SK-N-SH (cell line): ENCODE results near the gene CD40LG. TPM values are rescaled to one million over a fixed set of nuclear protein-coding genes. Genes with fewer than 3 reads are reported as not detected.

Experiments
- CTCF ChIA-PET: fragments of 300-600, 350-600 bp; formaldehyde crosslinking; extraction: SDS; loops from one replicate; lab custom pipeline; 2021; lab: Yijun Ruan, JAX
- POLR2A ChIA-PET: fragments of 350-600 bp; sonication (Branson Sonifier 250); formaldehyde crosslinking; extraction: SDS; loops from one replicate; lab custom pipeline; 2020; ENCODE audit warnings: antibody characterized with exemption, inconsistent platforms; lab: Yijun Ruan, JAX
- DNase-seq: peaks from one replicate; pipeline ENCODE4 v3.0.0; 2012
- H2AFZ ChIP-seq: fragments of 200-600 bp; sonication (generic); 2 replicates; pipeline ENCODE4 v1.8.1; 2016; ENCODE audit warnings: antibody characterized with exemption, mild to moderate bottlenecking, low read depth
- H3F3A ChIP-seq: fragments of 200-600 bp; sonication (generic); replicated peaks from 2 replicates; pipeline ENCODE3; 2016; ENCODE audit warnings: antibody characterized with exemption, mild to moderate bottlenecking; ENCODE audit not compliant: insufficient read depth
- H3K27ac ChIP-seq, 2 experiments: fragments of 200-500 bp in 1 of 2; fragments of 200-600 bp in 1 of 2; sonication (Bioruptor generic) in 1 of 2; sonication (generic), shearing (Covaris generic) in 1 of 2; 2 replicates each; pipeline versions ENCODE4 v1.5.1 to v1.6.1; 2014 to 2016; ENCODE audit warnings: low read depth in 2 of 2, inconsistent platforms in 1 of 2, low read length in 1 of 2, mild to moderate bottlenecking in 1 of 2, mixed read lengths in 1 of 2
- H3K27me3 ChIP-seq: fragments of 200-600 bp; sonication (generic), shearing (Covaris generic); 2 replicates; pipeline ENCODE4 v1.6.1; 2016; ENCODE audit warnings: mixed run types; ENCODE audit not compliant: insufficient read depth
- H3K36me3 ChIP-seq, 2 experiments: fragments of 200-500 bp in 1 of 2; fragments of 200-600 bp in 1 of 2; sonication (Bioruptor generic) in 1 of 2; sonication (generic) in 1 of 2; replicated peaks in 1 of 2; 2 replicates each; pipeline versions ENCODE3 to v1.5.1; 2014 to 2016; ENCODE audit warnings: low read length in 1 of 2, mild to moderate bottlenecking in 1 of 2; ENCODE audit not compliant: insufficient read depth in 2 of 2, control insufficient read depth in 1 of 2
- H3K4me1 ChIP-seq, 2 experiments: fragments of 200-500 bp in 1 of 2; fragments of 200-600 bp in 1 of 2; sonication (Bioruptor generic) in 1 of 2; sonication (generic), shearing (Covaris generic) in 1 of 2; 2 replicates each; pipeline versions ENCODE4 v1.5.1 to v1.6.1; 2014 to 2016; ENCODE audit warnings: low read depth in 1 of 2, low read length in 1 of 2, mixed run types in 1 of 2; ENCODE audit not compliant: insufficient read depth in 2 of 2, control insufficient read depth in 1 of 2
- H3K4me2 ChIP-seq: fragments of 200-600 bp; sonication (generic), shearing (Covaris generic); 2 replicates; pipeline ENCODE4 v1.6.1; 2017; ENCODE audit warnings: mixed run types
- H3K4me3 ChIP-seq, 2 experiments: fragments of 200-500 bp in 1 of 2; fragments of 200-600 bp in 1 of 2; sonication (Bioruptor generic) in 1 of 2; sonication (generic), shearing (Covaris generic) in 1 of 2; 2 replicates each; pipeline versions ENCODE4 v1.5.1 to v1.8.1; 2014 to 2016; ENCODE audit warnings: low read depth in 2 of 2, inconsistent platforms in 1 of 2, low read length in 1 of 2, mild to moderate bottlenecking in 1 of 2, mixed read lengths in 1 of 2, moderate library complexity in 1 of 2
- H3K79me2 ChIP-seq: fragments of 200-600 bp; sonication (generic); 2 replicates; pipeline ENCODE4 v1.8.1; 2017; ENCODE audit warnings: mild to moderate bottlenecking; ENCODE audit not compliant: insufficient read depth
- H3K9ac ChIP-seq: fragments of 200-600 bp; sonication (generic); 2 replicates; pipeline ENCODE4 v1.6.1; 2017; ENCODE audit warnings: mixed run types
- H3K9me2 ChIP-seq: fragments of 200-600 bp; sonication (generic); 2 replicates; pipeline ENCODE4 v1.6.1; 2017; ENCODE audit warnings: mixed run types
- H3K9me3 ChIP-seq: fragments of 200-600 bp; sonication (generic); 2 replicates; pipeline ENCODE4 v1.6.1; 2017; ENCODE audit warnings: mixed run types, mild to moderate bottlenecking, moderate library complexity
- H4K20me1 ChIP-seq: fragments of 200-600 bp; sonication (generic); 2 replicates; pipeline ENCODE4 v1.6.1; 2017; ENCODE audit warnings: mild to moderate bottlenecking, mixed run types; ENCODE audit not compliant: insufficient read depth
- EZH2phosphoT487 ChIP-seq: fragments of 200-600 bp; sonication (generic); IDR thresholded peaks from 2 replicates; pipeline ENCODE4 v1.6.1; 2017; ENCODE audit warnings: low read depth, mixed run types, mild to moderate bottlenecking, antibody characterized with exemption, moderate library complexity, borderline replicate concordance
- MEF2A ChIP-seq: IDR thresholded peaks from 2 replicates; pipeline ENCODE4 v1.4.0; 2012; ENCODE audit warnings: low read depth, borderline replicate concordance
- MXI1 ChIP-seq: IDR thresholded peaks from 2 replicates; pipeline ENCODE4 v1.6.1; 2012; ENCODE audit warnings: mild to moderate bottlenecking, low read depth, low read length, improper control_type of control experiment
- TCF12 ChIP-seq: IDR thresholded peaks from 2 replicates; pipeline ENCODE4 v1.4.0; 2012
- WGBS: methylation state at CpG from one replicate; pipeline ENCODE4 v1.1.6; 2017; ENCODE audit warnings: low lambda C conversion rate; 5-methylcytosine and 5-hydroxymethylcytosine counted together
- polyA plus RNA-seq, 3 experiments: library from polyadenylated mRNA; depleted of rRNA; stranded (reverse); fragments of >200 nt; gene quantifications; 2 replicates each; pipeline ENCODE4 v1.2.3, GENCODE V29; 2012
- TF ChIP-seq, protein P1 (sequence below): IDR thresholded peaks from 2 replicates; pipeline ENCODE4 v1.6.1; 2012; ENCODE audit warnings: mild to moderate bottlenecking, low read depth, low read length, moderate library complexity
- TF ChIP-seq, protein P2 (sequence below): IDR thresholded peaks from 2 replicates; pipeline ENCODE4; 2012

The CD40LG gene
- polyA plus RNA-seq, 1 of the 3 experiments (the other 2 are of a cell fraction), result not detected

DNA sequence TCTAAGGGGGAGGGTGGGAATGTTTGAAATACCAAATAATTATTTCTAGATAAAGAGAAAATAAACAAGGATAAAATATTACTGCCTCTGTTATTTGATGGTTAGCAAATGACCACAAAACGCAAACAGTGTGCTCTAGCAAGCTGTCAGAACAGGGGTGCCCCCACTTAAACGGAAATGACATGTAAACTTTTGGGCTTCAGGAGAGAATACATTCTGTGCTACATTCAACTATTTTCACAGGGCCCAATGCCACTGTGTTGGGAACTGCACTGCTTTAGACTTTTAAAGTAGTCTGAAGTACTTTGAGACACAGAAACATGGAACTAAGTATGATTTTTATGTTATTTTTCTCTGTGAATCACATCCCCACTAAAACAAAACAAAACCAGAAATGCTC, 14.1 kb downstream of the CD40LG start:
- no peaks in the 10 kb centered on the region for H3K9me3 ChIP-seq

DNA sequence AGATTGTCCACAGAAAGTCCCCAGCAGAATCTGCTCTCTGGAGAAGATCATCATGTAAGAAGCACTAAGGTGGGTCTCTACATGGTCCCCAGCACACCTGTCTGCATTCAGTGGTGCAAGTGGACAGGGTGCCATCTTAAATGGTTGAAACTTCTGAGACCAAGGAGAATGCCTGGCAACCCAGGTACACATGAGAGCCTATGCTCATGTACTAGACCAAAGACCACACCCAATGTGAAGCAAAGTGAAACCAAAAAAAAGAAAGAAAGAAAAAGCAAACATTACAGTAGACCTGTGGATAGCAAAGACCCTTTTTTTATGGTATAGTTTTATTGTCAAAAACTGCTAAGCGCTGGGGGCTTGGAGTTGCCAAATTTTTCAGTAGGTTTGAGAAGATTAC, 15.0 kb downstream of the CD40LG start:
- ChIA-PET CTCF (no interaction called here), POLR2A (no interaction called here)
- no peak overlapping the region for H3K4me3 ChIP-seq
- no peaks in the 10 kb centered on the region for H3K4me1 ChIP-seq
- H3K4me2 ChIP-seq, result no peak overlapping the region
- H3K79me2 ChIP-seq, result no peaks in the 10 kb centered on the region
- no peaks in the 10 kb centered on the region for H3K36me3 ChIP-seq
- no peak for TF ChIP-seq EZH2phosphoT487
- no peak for DNase-seq
- no peak overlapping the region for H2AFZ ChIP-seq
- H3K27ac ChIP-seq, result no peak overlapping the region
- H3K27me3 ChIP-seq, result no peaks in the 10 kb centered on the region; the same call in 1 of the 2 replicates
- no peaks in the 10 kb centered on the region for H3K9me3 ChIP-seq
- no peak overlapping the region for H3K9ac ChIP-seq
- H3K9me2 ChIP-seq, result no peaks in the 10 kb centered on the region
- no peaks in the 10 kb centered on the region for H4K20me1 ChIP-seq
- 43% methylated on average over 1 of the region's 1 CpG for WGBS
- no peaks in the 10 kb centered on the region for H3F3A ChIP-seq

More for the DNA sequence above, 14.1 kb downstream of the CD40LG start:
- Histone ChIP-seq H3K79me2 (no peaks in the 10 kb centered on the region), H3K9me2 (no peaks in the 10 kb centered on the region), H3K4me2 (no peak overlapping the region), H3K9ac (no peak overlapping the region), H3K36me3 (no peaks in the 10 kb centered on the region), H3K27me3 (peaks cover under 1% of the 10 kb centered on the region; the same call in 1 of the 2 replicates), H3F3A (no peaks in the 10 kb centered on the region), H3K27ac (no peak overlapping the region), H3K4me3 (no peak overlapping the region), H4K20me1 (no peaks in the 10 kb centered on the region), H2AFZ (no peak overlapping the region), H3K4me1 (no peaks in the 10 kb centered on the region)
- WGBS, result 26% methylated on average over 2 of the region's 2 CpGs
- TF ChIP-seq EZH2phosphoT487, result no peak
- no peak for TF ChIP-seq MEF2A
- TF ChIP-seq, protein P1, sequence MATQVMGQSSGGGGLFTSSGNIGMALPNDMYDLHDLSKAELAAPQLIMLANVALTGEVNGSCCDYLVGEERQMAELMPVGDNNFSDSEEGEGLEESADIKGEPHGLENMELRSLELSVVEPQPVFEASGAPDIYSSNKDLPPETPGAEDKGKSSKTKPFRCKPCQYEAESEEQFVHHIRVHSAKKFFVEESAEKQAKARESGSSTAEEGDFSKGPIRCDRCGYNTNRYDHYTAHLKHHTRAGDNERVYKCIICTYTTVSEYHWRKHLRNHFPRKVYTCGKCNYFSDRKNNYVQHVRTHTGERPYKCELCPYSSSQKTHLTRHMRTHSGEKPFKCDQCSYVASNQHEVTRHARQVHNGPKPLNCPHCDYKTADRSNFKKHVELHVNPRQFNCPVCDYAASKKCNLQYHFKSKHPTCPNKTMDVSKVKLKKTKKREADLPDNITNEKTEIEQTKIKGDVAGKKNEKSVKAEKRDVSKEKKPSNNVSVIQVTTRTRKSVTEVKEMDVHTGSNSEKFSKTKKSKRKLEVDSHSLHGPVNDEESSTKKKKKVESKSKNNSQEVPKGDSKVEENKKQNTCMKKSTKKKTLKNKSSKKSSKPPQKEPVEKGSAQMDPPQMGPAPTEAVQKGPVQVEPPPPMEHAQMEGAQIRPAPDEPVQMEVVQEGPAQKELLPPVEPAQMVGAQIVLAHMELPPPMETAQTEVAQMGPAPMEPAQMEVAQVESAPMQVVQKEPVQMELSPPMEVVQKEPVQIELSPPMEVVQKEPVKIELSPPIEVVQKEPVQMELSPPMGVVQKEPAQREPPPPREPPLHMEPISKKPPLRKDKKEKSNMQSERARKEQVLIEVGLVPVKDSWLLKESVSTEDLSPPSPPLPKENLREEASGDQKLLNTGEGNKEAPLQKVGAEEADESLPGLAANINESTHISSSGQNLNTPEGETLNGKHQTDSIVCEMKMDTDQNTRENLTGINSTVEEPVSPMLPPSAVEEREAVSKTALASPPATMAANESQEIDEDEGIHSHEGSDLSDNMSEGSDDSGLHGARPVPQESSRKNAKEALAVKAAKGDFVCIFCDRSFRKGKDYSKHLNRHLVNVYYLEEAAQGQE, result no peak
- TF ChIP-seq TCF12, result no peak
- no peak for TF ChIP-seq MXI1
- TF ChIP-seq, protein P2, sequence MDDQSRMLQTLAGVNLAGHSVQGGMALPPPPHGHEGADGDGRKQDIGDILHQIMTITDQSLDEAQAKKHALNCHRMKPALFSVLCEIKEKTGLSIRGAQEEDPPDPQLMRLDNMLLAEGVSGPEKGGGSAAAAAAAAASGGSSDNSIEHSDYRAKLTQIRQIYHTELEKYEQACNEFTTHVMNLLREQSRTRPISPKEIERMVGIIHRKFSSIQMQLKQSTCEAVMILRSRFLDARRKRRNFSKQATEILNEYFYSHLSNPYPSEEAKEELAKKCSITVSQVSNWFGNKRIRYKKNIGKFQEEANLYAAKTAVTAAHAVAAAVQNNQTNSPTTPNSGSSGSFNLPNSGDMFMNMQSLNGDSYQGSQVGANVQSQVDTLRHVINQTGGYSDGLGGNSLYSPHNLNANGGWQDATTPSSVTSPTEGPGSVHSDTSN, result no peak
- no peak for DNase-seq
- POLR2A ChIA-PET, result no interaction called here
- CTCF ChIA-PET, result interaction anchor here (1.3 kb wide), 1 partner anchor 45 kb away, joined by 3 read pairs; no protein-coding TSS in a partner anchor
